Endothelial cell of umbilical vein (primary cell): ENCODE measurements around the gene GAA. TPM values are rescaled to one million over a fixed set of nuclear protein-coding genes. Genes with fewer than 3 reads are reported as not detected.

Experiments
- BruUV-seq: library from RNA; stranded (reverse); fragments of 400-500 nt; replicated peaks from 2 replicates; lab custom pipeline; 2021; lab: Mats Ljungman, UMichigan
- CTCF ChIA-PET: fragments of 300-600, 350-600 bp; sonication (Branson Sonifier 250); formaldehyde crosslinking; loops from one replicate; lab custom pipeline; 2021; ENCODE audit warnings: antibody characterized with exemption, inconsistent platforms; lab: Charles Lee
- POLR2A ChIA-PET: fragments of 300-600, 350-600 bp; sonication (Branson Sonifier 250); formaldehyde crosslinking; loops from one replicate; lab custom pipeline; 2021; ENCODE audit warnings: antibody characterized with exemption, inconsistent platforms; lab: Charles Lee
- DNase-seq: peaks from one replicate; pipeline ENCODE4 v3.0.0-alpha.2; 2011; ENCODE audit warnings: low read depth, low spot score
- FAIRE-seq: peaks from 2 replicates; lab custom pipeline; 2011; peaks lifted over from hg19 to GRCh38; lab: Jason Lieb, UNC
- H2AFZ ChIP-seq: 2 replicates; pipeline ENCODE4 v1.6.0; 2012; ENCODE audit warnings: low read depth, low read length, control low read depth, inconsistent platforms
- H3K27ac ChIP-seq: 2 replicates; pipeline ENCODE4 v1.5.1; 2011; ENCODE audit warnings: low read depth, mild to moderate bottlenecking, control low read depth, low read length, moderate library complexity; ENCODE audit not compliant: insufficient read depth
- H3K27me3 ChIP-seq, 2 experiments: 2 replicates each; pipeline versions ENCODE4 v1.6.0 to v1.6.1; 2011; ENCODE audit warnings: low read length in 2 of 2, mixed read lengths in 1 of 2; ENCODE audit not compliant: control insufficient read depth in 2 of 2, insufficient read depth in 2 of 2
- H3K36me3 ChIP-seq, 2 experiments: 2 replicates in 1 of 2; 3 replicates in 1 of 2; pipeline ENCODE4 v1.5.1; 2011; ENCODE audit warnings: low read length in 2 of 2, mild to moderate bottlenecking in 1 of 2, moderate library complexity in 1 of 2; ENCODE audit not compliant: control insufficient read depth in 2 of 2, insufficient read depth in 2 of 2; ENCODE audit errors: extremely low read depth in 1 of 2
- H3K4me1 ChIP-seq: 3 replicates; pipeline ENCODE4 v1.5.1; 2011; ENCODE audit warnings: mild to moderate bottlenecking, low read length; ENCODE audit not compliant: control insufficient read depth, insufficient read depth; ENCODE audit errors: extremely low read depth
- H3K4me2 ChIP-seq: 2 replicates; pipeline ENCODE4 v1.6.1; 2011; ENCODE audit warnings: low read length, control low read depth, mixed read lengths; ENCODE audit not compliant: insufficient read depth
- H3K4me3 ChIP-seq, 3 experiments: fragments of 200-600 bp in 1 of 3; sonication (generic), shearing (Covaris generic) in 1 of 3; replicated peaks in 1 of 3; 2 replicates each; pipeline ENCODE4 v1.5.1; 2011 to 2016; ENCODE audit warnings: control low read depth in 3 of 3, low read length in 3 of 3, mild to moderate bottlenecking in 2 of 3, inconsistent platforms in 1 of 3, low read depth in 1 of 3, moderate library complexity in 1 of 3; ENCODE audit not compliant: insufficient read depth in 1 of 3
- H3K79me2 ChIP-seq: 2 replicates; pipeline ENCODE4 v1.6.0; 2012; ENCODE audit warnings: low read length, inconsistent platforms; ENCODE audit not compliant: control insufficient read depth, insufficient read depth
- H3K9ac ChIP-seq: replicated peaks from 2 replicates; pipeline ENCODE3; 2011; ENCODE audit warnings: low read length, control low read depth; ENCODE audit not compliant: insufficient read depth; ENCODE audit errors: extremely low read depth
- H3K9me1 ChIP-seq: replicated peaks from 3 replicates; pipeline ENCODE4 v1.6.0; 2011; ENCODE audit warnings: mild to moderate bottlenecking, low read length; ENCODE audit not compliant: control insufficient read depth, insufficient read depth; ENCODE audit errors: extremely low read depth
- H3K9me3 ChIP-seq: replicated peaks from 2 replicates; pipeline ENCODE4 v1.5.1; 2012; ENCODE audit warnings: low read length, inconsistent platforms; ENCODE audit not compliant: control insufficient read depth, insufficient read depth
- H4K20me1 ChIP-seq: replicated peaks from 2 replicates; pipeline ENCODE3; 2011; ENCODE audit warnings: mild to moderate bottlenecking, low read length; ENCODE audit not compliant: control insufficient read depth, insufficient read depth; ENCODE audit errors: extremely low read depth
- EZH2 ChIP-seq: IDR thresholded peaks from 2 replicates; pipeline ENCODE4 v1.6.1; 2012; ENCODE audit warnings: borderline replicate concordance, low read depth, mild to moderate bottlenecking, moderate library complexity, low read length, inconsistent platforms; ENCODE audit not compliant: severe bottlenecking
- FOS ChIP-seq: IDR thresholded peaks from 2 replicates; pipeline ENCODE4 v1.6.1; 2011; ENCODE audit warnings: mild to moderate bottlenecking, low read length, moderate library complexity, borderline replicate concordance; ENCODE audit not compliant: insufficient read depth
- GATA2 ChIP-seq: IDR thresholded peaks from 2 replicates; pipeline ENCODE4 v1.7.0; 2011; ENCODE audit warnings: low read depth, mild to moderate bottlenecking, moderate library complexity, mixed read lengths, low read length; ENCODE audit not compliant: insufficient read length, insufficient read depth
- JUN ChIP-seq: IDR thresholded peaks from 2 replicates; pipeline ENCODE4 v1.6.1; 2011; ENCODE audit warnings: borderline replicate concordance, low read depth; ENCODE audit not compliant: insufficient read length, insufficient read depth
- MYC ChIP-seq: IDR thresholded peaks from one replicate; pipeline ENCODE4 v1.6.1; 2011; ENCODE audit warnings: mild to moderate bottlenecking, low read depth, low read length
- POLR2A ChIP-seq: IDR thresholded peaks from 2 replicates; pipeline ENCODE4 v1.6.1; 2012; ENCODE audit warnings: low read depth, mild to moderate bottlenecking, control low read depth, low read length
- POLR2AphosphoS5 ChIP-seq: IDR thresholded peaks from 2 replicates; pipeline ENCODE4 v1.6.1; 2012; ENCODE audit warnings: low read depth, mild to moderate bottlenecking, control low read depth, low read length, moderate library complexity; ENCODE audit not compliant: insufficient read depth
- dilution Hi-C: fragments of 300-500 bp; cut with MboI; formaldehyde crosslinking; loops from one replicate; pipeline ENCODE4 v1.15.0; 2019; ENCODE audit warnings: low sequenced_read_pairs; ENCODE audit not compliant: extremely low pct_ligation_motif_present
- intact Hi-C: fragments of 100-400 bp; cut with micrococcal nuclease; formaldehyde crosslinking; loops from one replicate; pipeline ENCODE4 v1.10.0; 2022
- polyA plus RNA-seq, 4 experiments: library from polyadenylated mRNA; depleted of rRNA in 3 of 4; stranded (reverse) in 3 of 4; unstranded in 1 of 4; fragments of >200 nt; gene quantifications; 2 replicates each; pipeline versions ENCODE4 v1.2.1 to v1.2.3, GENCODE V29; 2011 to 2012; ENCODE audit warnings: missing spikeins in 1 of 4
- total RNA-seq: library from RNA; stranded (reverse); gene quantifications from 2 replicates; pipeline ENCODE4 v1.2.3, GENCODE V29; 2021
- TF ChIP-seq, protein P1 (sequence below): IDR thresholded peaks from 2 replicates; pipeline ENCODE4 v1.6.1; 2011; ENCODE audit not compliant: insufficient read depth, insufficient read length

Gene GAA
- total and polyA plus RNA-seq, 2 donors (not counting 3 experiments of a cell fraction or from before 2014, with no cell fraction given) = 26.3 to 49.7 TPM

DNA sequence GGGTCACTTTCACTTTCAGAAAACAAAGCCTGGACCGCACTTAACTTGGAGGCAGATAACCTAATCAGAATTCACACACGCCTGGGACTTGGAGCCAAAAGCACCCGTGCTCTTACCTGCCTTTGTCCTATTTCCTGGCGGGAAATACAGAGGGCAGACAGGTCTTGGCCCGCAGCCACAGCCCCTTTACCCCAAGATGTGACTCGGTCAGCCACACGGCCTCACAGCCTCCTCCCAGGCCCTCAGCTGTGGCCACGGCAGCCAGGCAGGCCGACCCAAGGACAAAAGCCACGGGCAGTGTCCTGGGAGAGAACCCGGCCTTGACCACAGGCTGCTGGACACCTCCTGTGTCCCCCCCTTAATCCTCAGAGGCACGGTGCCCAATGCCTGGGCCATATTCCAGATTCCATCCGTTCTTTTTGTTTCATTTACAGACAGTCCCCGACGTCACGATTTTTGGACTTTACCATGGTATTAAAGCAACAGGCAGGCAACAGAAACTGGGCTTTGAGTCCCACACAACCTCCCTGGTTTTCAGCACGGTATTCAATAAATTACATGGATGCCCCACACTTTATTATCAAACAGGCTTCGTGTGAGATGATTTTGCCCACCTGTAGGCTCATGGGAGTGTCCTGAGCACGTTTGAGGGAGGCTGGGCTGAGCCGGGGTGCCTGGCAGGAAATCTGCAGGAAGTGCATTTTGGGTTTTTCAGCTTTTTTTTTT is 30.1 kb upstream of the GAA start:
- Histone ChIP-seq H3K4me2 (peak overlapping the region; percentile 90), H3K27me3 (no peaks in the 10 kb centered on the region), H3K36me3 (no peaks in the 10 kb centered on the region), H3K9me3 (no peaks in the 10 kb centered on the region), H3K9me1 (no peaks in the 10 kb centered on the region), H3K9ac (peak overlapping the region; percentile 87), H3K4me1 (peaks cover 29% of the 10 kb centered on the region), H3K4me3 (peak overlapping the region; percentile 7 to 54 (median 26)), H2AFZ (peak overlapping the region; percentile 98), H4K20me1 (no peaks in the 10 kb centered on the region), H3K79me2 (no peaks in the 10 kb centered on the region), H3K27ac (peak overlapping the region; percentile 67)
- no TSS peak for BruUV-seq
- ChIA-PET POLR2A (no interaction called here), CTCF (interaction anchor here (0.6 to 3.2 kb wide), 5 partner anchors 9 to 414 kb away, joined by 3 to 11 read pairs (median 4); partner anchors contain the start of gene GAA)
- dilution Hi-C loops = no loop called here
- intact Hi-C loops = no loop called here
- TF ChIP-seq JUN (no peak), POLR2A (peak; percentile 69), GATA2 (no peak), MYC (no peak), EZH2 (no peak), FOS (no peak), POLR2AphosphoS5 (peak; percentile 34)
- TF ChIP-seq, protein P1, sequence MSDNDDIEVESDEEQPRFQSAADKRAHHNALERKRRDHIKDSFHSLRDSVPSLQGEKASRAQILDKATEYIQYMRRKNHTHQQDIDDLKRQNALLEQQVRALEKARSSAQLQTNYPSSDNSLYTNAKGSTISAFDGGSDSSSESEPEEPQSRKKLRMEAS = no peak
- DNase-seq (peak; percentile 82), FAIRE-seq (peak; percentile 67)
